Right atrium auricular region (tissue), 2 donors: ENCODE measurements around the gene GPHB5. TPM values are rescaled to one million over a fixed set of nuclear protein-coding genes. Genes with fewer than 3 reads are reported as not detected.

Source experiments
- DNase-seq: peaks from one replicate; pipeline ENCODE4 v3.0.0-alpha.2; 2019; ENCODE audit warnings: low spot score
- H3K27ac ChIP-seq, 2 donors: fragments of 200-600 bp; sonication (generic); 1 replicate in 1 of 2; 2 replicates in 1 of 2; pipeline ENCODE4 v1.5.1; 2016 to 2019
- H3K27me3 ChIP-seq, 2 donors: fragments of 200-600 bp; sonication (generic); one replicate each; pipeline versions ENCODE4 v1.5.1 to v1.6.0; 2017 to 2019
- H3K36me3 ChIP-seq: fragments of 200-600 bp; sonication (generic); one replicate; pipeline ENCODE4 v1.5.1; 2016
- H3K4me1 ChIP-seq, 2 donors: fragments of 200-600 bp; sonication (generic); one replicate each; pipeline versions ENCODE4 v1.5.1 to v1.6.0; 2017 to 2019
- H3K4me3 ChIP-seq, 2 donors: fragments of 200-600 bp; sonication (generic); 1 replicate in 1 of 2; 2 replicates in 1 of 2; pipeline ENCODE4 v1.5.1; 2017 to 2019; ENCODE audit warnings: mild to moderate bottlenecking in 1 of 2, moderate library complexity in 1 of 2
- H3K9me3 ChIP-seq, 2 donors: fragments of 200-600 bp; sonication (generic); one replicate each; pipeline ENCODE4 v1.5.1; 2019
- CTCF ChIP-seq, 2 donors: fragments of 200-600 bp; sonication (generic); IDR thresholded peaks; one replicate each; pipeline ENCODE4 v1.5.1; 2019; ENCODE audit warnings: antibody characterized with exemption in 2 of 2
- total RNA-seq, 2 donors: library from RNA; depleted of rRNA; stranded (reverse); fragments of >200 nt; gene quantifications; one replicate each; pipeline ENCODE4 v1.1.0, GENCODE V29; 2016

GPHB5 gene
- total RNA-seq, 2 donors from 2014 or later, result not detected

DNA sequence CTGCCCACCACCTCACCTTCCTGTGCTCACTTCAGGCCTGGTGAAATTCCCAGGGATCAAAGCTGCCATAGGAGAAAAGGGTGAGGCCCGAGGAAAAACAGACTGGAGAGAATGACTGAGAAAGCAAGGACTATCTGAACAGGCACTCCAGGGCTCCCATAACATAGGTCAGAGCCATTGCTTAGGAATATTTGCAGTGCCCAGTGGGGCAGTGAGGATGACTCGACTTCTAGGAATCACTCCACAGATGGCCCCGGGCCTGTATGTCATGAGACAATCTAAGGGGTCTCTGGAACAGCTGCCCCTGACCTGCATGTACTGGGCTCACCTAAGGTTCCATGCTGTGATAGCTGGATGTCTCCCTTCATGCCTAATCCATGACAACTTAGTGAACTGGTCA, 51.6 kb downstream of the GPHB5 start:
- H3K9me3 ChIP-seq, result peaks cover 0 to 6% of the 10 kb centered on the region in 2 donors
- no peak for TF ChIP-seq CTCF (IDR thresholded peaks at IDR 0.05)
- H3K4me1 ChIP-seq, result no peaks in the 10 kb centered on the region
- no peaks in the 10 kb centered on the region for H3K27me3 ChIP-seq
- no peak overlapping the region for H3K4me3 ChIP-seq
- DNase-seq, result no peak
- no peak overlapping the region for H3K27ac ChIP-seq
- H3K36me3 ChIP-seq, result no peaks in the 10 kb centered on the region

DNA sequence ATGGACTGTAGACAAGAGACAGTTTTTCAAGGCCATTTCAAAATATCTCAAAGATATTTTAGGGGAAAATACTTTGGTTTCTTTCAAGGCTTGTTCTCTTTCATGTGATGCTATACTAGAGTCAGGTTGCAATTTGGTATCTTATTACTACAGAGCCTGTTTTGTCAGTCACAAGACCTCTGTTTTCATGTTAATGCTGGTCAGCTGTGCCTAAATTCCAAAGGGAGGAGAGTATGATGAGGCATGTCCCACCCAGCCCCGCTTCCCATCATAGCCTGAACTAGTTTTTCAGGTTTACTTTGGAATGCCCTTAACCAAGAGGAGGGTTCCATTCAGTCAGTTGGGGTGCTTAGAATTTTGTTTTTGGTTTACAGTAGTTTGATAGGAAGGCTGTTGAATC, 52.6 kb downstream of the GPHB5 start:
- no peak overlapping the region for H3K27ac ChIP-seq
- no peak overlapping the region for H3K4me3 ChIP-seq
- H3K4me1 ChIP-seq, result no peaks in the 10 kb centered on the region
- no peaks in the 10 kb centered on the region for H3K36me3 ChIP-seq
- no peak for TF ChIP-seq CTCF (IDR thresholded peaks at IDR 0.05)
- no peak for DNase-seq
- no peaks in the 10 kb centered on the region for H3K27me3 ChIP-seq
- peaks cover 0 to 6% of the 10 kb centered on the region in 2 donors for H3K9me3 ChIP-seq

Other genes with a start within 250 kb of the GPHB5 start
- gene RHOJ, start 114.5 kb downstream of the GPHB5 start, total RNA-seq, result 10 to 100 TPM in 1 of 2 donors, 1 to 10 TPM in 1; 5.9 to 11.2 TPM
- 10 to 100 TPM; 17.3 to 18.7 TPM for gene PPP2R5E, start 224.4 kb upstream of the GPHB5 start, total RNA-seq